ENCODE results near the gene CRYGD.

GRCh38 chr2:208077276-208077675, 47.0 kb downstream of the CRYGD start:
- TF ChIP-seq CTCF (conservative IDR thresholded peaks at IDR 0.05; ENCODE audit: low read depth, low read length) (no peak), POLR2A (IDR thresholded peaks at IDR 0.05; ENCODE audit: low read depth, low read length) (no peak), CEBPB (IDR thresholded peaks at IDR 0.05; ENCODE audit: low read depth, low read length) (no peak), RFX5 (IDR thresholded peaks at IDR 0.05; ENCODE audit: low read depth, low read length) (no peak), MXI1 (IDR thresholded peaks at IDR 0.05; ENCODE audit: borderline replicate concordance, low read depth, low read length) (no peak), BHLHE40 (IDR thresholded peaks at IDR 0.05; ENCODE audit: low read depth, low read length) (no peak), FOS (IDR thresholded peaks at IDR 0.05; ENCODE audit: low read depth, low read length) (no peak), ELK1 (IDR thresholded peaks at IDR 0.05; ENCODE audit: borderline replicate concordance, low read depth, low read length) (no peak), RAD21 (IDR thresholded peaks at IDR 0.05; ENCODE audit: low read length) (no peak), MAFK (IDR thresholded peaks at IDR 0.05; ENCODE audit: low read depth, low read length) (no peak), RCOR1 (IDR thresholded peaks at IDR 0.05; ENCODE audit: insufficient replicate concordance, low read length) (no peak), USF2 (IDR thresholded peaks at IDR 0.05; ENCODE audit: low read depth, low read length) (no peak), CHD1 (IDR thresholded peaks at IDR 0.05; ENCODE audit: low read depth, low read length) (no peak)

All from IMR-90 (cell line).